Posterior cingulate gyrus (tissue), 11 donors: Measurements from ENCODE around the gene CD58.
"Not testable (repeated sequence)": the region's sequence is repeated elsewhere in the genome, so short reads cannot be mapped to it uniquely, and the experiment has no call there.

Source experiments
- DNase-seq, 10 donors: peaks; one replicate each; pipeline versions ENCODE4 v3.0.0 to v3.0.0-alpha.2; 2020 to 2021; ENCODE audit warnings: mixed read lengths in 3 of 10
- intact Hi-C: fragments of 100-400 bp; cut with DNase I; formaldehyde crosslinking; loops from one replicate; pipeline ENCODE4 v1.15.1; 2023

CD58 gene

GRCh38 chr1:116572771-116573430 lies 2.1 kb upstream of the CD58 start:
- DNase-seq = no peak
- intact Hi-C loops = loop anchor here (5.0 kb wide), 1 partner anchor 489 kb away; the partner anchor contains the start of gene TTF2

DNA sequence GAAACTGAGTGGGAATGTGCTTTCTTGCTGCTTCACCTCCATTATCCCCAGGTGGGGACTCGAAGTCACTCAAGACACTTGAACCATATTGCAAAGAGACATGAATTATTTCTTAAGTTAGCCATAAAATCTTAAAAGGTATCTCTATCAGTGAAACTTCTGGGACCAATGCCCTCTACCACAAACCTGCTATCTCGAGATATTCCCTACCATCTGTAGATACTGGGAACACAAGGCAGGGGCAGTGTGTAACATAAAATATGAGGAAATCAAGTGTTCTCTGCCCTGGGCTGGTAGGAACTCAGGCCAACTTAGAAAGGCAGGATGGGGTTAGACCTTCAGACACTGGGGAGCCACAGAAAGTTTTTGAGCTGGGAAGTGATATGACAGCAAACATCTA lies 1.3 kb upstream of the CD58 start:
- no peak for DNase-seq
- intact Hi-C loops = loop anchor here (5.0 kb wide), 1 partner anchor 490 kb away; the partner anchor contains the start of gene TTF2

GRCh38 chr1:116571215-116571919 lies 541 bp upstream of the CD58 start:
- DNase-seq = no peak
- intact Hi-C loops = loop anchor here (5.0 kb wide), 1 partner anchor 491 kb away; the partner anchor contains the start of gene TTF2

DNA sequence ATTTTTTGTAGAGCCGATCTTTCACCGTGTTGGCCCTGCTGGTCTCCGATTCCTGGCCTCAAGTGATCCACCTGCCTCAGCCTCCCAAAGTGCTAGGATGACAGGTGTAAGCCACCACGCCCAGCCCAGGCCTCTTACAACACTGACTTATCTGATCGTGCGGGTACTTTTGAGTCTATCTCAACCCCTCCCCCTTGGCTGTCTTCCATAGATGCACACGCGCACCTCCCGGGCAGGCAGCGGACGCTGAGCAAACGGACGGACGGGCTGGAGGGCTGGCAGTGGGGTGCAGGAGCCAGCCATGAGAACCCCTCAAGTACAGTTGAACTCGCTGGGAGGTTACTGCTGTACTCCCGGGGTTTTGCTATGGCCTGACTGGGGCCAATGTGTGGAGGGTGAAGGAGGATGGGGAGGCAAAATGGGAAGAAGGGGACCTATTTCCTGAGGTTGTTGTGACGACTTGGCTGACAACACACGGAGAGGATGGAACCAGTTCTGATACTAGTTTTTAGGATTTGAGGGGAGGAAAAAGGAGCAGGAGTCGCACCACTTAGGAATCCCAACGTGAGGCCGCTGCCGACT lies 959 bp downstream of the CD58 start:
- intact Hi-C loops = loop anchor here (5.0 kb wide), 1 partner anchor 492 kb away; the partner anchor contains the start of gene TTF2
- peak in 1 of 10 donors; percentile 69 for DNase-seq

GRCh38 chr1:116569381-116569670 lies 1.5 kb downstream of the CD58 start:
- no peak for DNase-seq
- intact Hi-C loops = no loop called here

- intact Hi-C loops = no loop called here
- DNase-seq = no peak
Measured at GRCh38 chr1:116568662-116569380, 2.0 kb downstream of the CD58 start.

DNA sequence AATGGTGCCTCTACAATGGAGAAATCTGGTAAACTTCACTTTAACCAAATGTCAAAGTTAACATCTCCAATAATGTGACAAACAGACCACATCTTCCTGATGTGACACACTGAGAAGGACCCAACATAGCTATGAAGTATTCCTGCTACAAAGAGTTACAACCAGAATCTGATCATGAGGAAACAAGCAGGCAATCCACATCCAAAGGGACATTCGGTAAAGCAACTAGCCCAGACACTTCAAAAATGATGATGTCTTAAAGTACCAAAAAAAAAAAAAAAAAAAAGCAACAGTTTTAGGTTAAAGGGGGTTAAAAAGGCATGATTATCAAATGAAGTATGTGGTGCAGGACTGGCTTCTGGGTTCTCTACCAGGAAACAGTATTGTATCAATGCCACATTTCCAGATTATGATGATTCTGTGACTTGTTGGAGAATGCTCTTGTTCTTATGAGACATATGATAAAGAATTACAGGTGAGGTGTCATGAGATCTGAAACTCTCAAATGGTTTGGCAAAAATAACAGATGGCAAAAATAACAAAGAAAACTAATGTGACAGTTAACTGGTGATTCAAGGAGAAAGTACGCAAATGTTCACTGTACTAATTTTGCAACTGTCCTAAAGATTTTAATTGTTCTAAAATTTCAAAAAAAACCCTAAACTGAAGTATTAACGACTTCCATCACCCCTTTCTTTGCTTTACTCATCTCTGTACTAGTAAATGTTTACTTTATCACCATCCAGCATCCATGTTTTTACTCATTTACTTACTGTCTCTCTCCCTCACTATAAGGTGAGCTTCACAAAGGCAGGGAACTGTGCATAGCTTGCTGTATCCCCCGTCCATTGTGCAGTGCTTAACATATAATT lies 2.8 kb downstream of the CD58 start:
- no peak for DNase-seq
- intact Hi-C loops = no loop called here

GRCh38 chr1:116565222-116565621 lies 5.6 kb downstream of the CD58 start:
- intact Hi-C loops = no loop called here
- DNase-seq = no peak

DNA sequence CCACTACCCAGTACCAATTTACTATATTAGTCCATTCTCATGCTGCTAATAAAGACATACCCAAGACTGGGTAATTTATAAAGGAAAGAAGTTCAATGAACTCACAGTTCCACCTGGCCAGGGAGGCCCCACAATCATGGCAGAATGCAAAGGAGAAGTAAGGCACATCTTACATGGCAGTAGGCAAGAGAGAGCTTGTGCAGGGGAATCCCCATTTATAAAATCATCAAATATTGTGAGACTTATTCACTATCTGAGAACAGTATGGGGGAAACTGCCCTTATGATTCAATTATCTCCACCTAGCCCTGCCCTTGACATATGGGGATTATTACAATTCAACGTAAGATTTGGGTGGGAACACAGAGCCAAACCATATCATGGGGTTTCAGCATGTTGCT lies 6.4 kb downstream of the CD58 start:
- DNase-seq = no peak
- intact Hi-C loops = no loop called here

GRCh38 chr1:116562465-116562864 lies 8.4 kb downstream of the CD58 start:
- intact Hi-C loops, DNase-seq: not testable (repeated sequence)

GRCh38 chr1:116561563-116561962 lies 9.3 kb downstream of the CD58 start:
- no peak for DNase-seq
- intact Hi-C loops = no loop called here

GRCh38 chr1:116560704-116561490 lies 9.9 kb downstream of the CD58 start:
- intact Hi-C loops = no loop called here
- DNase-seq = no peak

DNA sequence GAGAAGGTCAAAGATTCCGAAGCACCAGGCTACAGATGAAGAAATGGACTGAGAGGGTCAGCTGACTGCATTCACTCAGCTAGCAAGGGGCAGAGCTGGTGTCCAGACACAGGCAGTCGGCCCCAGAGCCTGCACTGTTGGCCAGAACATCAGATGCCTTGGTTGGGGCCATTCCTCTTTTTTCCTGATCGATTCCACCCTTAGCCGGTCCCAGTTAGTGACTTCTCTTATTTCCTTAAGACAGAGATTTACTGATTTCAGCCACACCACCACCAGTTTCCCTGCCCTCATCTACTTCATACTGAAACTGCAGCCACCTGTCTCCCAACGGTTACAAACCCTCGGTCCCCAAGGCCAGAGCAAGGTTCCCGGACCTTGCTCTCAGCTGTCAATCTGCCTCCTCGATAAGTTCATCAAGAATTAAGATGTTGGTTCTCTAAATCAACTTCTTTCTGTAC lies 11.5 kb downstream of the CD58 start:
- intact Hi-C loops = no loop called here
- DNase-seq = no peak

DNA sequence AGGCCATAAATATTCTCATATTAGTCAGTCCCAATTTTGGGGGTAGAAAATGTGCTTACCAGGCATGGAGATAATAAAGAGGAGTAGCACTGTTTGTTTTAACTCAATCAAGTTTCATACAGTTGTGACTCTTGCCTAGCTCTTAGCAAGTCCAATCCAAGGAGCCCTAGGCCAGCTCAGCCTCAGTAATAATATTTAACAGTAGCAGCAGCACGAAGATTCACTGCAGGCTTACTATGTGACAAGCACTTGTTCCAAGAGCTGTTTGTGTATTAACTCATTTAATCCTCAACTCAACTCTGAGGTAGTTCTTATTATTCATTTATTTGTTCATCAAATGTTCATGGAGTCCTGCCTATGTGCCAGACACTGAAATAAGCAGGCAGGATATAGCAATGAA lies 12.3 kb downstream of the CD58 start:
- DNase-seq = no peak
- intact Hi-C loops = no loop called here

DNA sequence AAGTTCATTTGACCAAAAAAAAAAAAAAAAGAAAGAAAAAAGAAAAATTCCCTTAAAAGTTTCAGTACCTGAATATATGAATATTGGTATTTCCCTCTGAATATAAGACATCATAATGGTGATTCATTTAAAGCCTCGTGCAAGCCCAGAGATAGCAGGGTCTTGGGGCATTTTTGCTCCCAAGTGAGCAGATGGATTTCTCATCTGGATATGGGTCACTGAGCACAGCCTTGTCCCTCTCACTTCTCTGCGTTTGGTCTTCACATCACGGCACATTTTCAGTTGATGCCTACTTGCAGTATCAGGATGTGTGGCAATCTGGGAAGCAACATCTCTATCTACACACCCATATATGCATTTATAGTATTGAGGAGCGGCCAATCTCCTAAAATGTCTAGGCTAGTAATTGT lies 12.7 kb downstream of the CD58 start:
- DNase-seq = no peak
- intact Hi-C loops = no loop called here

- DNase-seq = no peak
- intact Hi-C loops = no loop called here
Measured at GRCh38 chr1:116557323-116557878, 13.4 kb downstream of the CD58 start.

- no peak for DNase-seq
Measured at GRCh38 chr1:116556289-116557006, 14.4 kb downstream of the CD58 start.

DNA sequence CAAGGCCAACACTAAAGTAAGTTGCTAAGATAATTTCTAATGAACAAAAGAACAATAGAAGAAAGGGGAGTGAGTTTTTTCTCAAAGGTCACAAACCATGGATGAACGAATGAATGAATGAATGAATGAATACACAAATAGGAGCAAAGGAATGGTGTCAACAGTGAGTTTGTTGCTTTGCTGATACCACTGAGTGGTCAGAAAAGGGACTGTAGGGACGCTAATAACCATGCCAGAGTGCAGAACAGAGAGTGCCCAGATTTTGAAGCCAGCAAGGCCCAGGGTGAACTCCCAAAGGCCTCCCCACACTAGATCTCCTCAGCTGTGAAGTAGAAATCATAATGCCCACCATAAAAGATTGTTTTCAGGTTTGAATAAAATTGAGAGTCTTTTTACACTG lies 15.9 kb downstream of the CD58 start:
- intact Hi-C loops = no loop called here
- DNase-seq = no peak

More at GRCh38 chr1:116556289-116557006, 14.4 kb downstream of the CD58 start:
- intact Hi-C loops = no loop called here
